GM04504 (cell line): ENCODE measurements around the gene MRPL36.
"Not testable (repeated sequence)": the region's sequence is repeated elsewhere in the genome, so short reads cannot be mapped to it uniquely, and the experiment has no call there.

ENCODE experiments used
- DNase-seq: peaks from one replicate; pipeline ENCODE4 v3.0.0-alpha.2; 2012; ENCODE audit warnings: low read depth

Gene MRPL36

DNA sequence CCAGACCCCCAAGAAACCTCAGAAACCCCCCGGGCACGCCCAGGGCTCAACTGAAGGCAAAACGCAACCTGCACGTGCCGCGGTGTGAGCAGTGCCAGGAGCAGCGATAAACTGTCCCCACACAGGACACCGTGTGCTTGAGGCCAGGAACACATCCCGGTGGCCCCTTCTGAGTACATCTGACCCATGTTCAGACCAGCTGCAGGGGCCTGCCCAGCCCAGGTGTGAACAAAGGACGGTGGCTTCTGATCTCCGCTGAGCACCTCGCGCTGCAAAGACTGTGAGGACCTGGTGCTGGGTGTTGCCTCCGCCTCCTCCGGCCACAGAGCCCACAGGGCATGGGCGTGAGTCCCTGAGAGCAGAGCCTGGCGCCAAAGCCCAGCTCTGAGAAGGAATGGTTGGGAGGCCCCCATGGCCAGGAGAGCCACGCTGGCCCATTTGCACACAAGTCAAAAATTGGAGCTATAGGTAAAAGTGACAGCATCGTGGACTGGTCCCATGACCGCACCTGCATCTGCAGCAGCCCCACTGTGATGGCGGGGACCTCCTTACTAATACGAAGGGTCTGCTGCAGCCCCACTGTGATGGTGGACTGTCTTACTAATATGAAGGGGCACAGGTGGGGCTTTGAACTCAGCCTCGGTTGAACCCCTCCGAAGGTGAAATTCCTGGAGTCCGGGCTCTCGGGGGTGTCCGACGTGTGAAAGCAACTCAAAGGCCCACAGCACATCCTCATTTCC, 33.0 kb upstream of the MRPL36 start:
- no peak for DNase-seq

DNA sequence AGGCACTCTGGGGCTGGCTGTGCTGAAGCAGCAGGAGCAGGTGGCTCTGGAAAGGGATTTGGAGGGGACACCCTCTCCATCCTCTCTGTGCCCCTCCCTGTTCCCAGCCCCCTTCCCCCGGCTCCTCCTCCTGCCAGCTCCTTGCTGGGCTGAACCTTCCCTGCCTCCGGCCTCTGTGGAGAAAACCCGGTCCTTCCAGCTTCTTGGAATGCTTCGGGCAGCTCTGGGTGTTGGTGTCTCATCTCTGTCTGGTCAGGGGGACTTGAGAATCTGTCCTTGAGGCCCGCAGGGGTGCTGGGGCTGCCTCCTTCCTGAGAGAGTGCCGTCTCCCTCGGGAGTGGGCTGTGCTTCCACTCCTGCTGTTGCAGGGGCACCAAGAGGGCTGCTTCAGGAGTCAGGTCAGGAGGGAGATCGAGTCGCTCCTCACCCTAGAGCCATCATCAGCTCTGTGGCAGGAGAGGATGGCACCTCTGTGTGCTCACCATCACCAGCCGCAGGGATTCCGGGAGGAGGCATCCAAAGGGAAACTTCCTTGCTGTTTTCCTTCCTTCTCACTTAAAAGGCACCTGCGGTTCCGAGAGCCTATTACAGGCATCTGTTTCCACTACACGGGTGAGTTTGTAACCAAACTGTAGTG, 32.2 kb upstream of the MRPL36 start:
- no peak for DNase-seq

DNA sequence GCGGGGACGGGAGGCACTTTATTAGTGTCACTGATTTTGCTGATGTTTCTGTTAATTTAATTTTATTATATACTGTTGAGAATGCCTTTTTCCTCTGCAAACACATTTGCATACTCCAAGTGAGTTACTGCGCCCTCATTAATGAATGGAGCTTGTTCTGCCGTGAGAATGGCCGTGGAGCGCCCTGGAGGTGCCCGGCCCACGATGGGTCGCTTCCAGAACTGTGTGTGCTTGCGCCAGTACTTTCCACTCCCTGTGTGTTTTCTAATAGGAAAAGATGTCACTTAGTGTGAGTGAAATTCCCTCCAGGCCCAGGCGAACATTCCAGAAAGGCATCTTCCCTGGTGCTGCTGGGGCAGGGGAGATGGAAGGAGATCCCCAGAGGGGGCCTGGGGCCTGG, 31.6 kb upstream of the MRPL36 start:
- DNase-seq: no peak

DNA sequence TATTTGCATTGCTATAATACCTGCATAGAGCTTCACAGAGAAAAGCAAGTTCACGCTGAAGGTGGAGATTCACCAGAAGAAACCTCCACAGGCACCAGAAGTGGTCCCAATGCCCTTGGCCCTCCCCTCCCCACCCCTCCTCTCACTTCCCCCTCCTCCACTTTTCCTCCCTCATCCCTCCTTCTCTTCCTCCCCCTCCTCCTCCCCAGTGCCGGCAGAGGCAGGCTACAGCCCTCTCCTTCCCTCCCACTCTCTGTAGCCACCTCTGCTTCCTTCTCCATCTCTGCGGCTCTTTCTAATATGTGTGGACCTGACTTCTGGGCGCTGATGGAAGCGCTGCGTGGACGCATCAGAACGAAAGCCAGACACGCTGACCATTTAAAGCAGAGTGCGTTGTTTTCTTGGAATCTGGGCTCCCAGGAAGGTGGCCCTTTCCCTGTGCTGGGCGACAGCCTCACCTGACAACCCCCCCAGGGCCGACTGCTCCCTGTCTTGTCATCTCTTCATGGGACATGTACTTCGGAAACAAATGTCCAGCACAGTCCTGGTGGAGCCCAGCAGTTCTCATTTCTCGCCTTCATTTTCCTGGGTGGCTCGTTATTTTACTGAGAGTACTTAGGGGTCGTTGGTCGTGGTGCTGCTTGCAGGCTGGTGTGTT, 31.1 kb upstream of the MRPL36 start:
- no peak for DNase-seq

DNA sequence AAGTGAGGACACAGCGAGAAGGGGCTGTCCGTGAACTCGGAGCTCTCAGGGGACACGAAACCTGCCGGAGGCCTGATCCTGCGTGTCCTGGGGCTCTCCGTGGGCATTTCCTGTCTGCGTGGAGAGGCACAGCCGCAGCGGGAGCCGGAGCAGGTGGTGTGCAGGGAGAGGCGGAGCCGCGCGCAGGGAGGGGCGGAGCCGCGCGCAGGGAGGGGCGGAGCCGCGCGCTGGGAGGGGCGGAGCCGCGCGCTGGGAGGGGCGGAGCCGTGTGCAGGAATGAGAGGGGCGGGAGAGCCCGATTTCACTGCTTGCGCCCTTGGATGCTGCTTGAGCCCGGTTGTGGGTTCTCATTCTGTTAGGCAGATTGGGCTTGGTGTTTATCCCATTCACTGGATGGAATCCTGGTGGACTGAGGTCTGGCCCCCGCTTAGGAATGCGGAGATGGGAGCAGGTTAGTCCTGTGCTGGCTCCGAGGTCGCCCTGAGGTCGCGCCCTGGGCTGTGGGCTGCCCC, 28.3 kb upstream of the MRPL36 start:
- DNase-seq: no peak

- no peak for DNase-seq
These were observed 27.6 kb upstream of the MRPL36 start for GRCh38 chr5:1827025-1827885.

DNA sequence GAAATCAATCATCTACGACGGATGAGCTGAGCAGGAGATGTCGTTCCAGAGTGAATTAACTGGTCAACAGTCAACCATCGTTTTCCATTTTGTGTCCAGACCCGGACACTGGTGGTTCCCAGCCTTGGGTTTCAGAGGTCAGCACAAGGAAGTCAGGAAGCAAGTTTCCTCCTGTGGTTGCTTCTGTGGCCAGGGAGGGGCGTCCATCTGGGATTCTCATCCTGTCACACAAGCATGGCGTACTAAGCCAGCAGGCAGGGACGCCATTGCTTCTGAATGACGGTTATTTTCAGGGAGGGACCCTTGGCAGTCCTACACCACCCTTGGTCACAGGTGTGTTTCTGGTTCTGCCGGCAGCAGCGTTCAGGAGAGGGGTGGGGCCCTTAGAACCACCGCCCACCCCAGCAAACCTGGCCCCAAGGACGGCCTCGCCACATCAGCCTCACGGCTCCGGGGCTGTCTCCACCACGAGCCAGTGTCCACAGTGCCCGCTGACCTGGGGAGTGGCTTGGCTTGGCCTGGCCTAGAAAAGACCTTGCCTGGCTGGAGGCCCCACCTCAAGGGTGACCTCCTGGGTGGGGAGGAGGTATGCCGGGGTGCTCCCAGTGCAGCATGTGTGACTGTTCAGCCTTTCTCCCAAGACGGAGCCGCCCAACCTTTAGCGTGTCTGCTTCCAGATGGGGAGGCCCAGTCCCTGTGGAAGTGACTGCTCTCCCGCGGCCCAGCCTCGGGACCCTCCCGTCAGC, 26.8 kb upstream of the MRPL36 start:
- DNase-seq: no peak

DNA sequence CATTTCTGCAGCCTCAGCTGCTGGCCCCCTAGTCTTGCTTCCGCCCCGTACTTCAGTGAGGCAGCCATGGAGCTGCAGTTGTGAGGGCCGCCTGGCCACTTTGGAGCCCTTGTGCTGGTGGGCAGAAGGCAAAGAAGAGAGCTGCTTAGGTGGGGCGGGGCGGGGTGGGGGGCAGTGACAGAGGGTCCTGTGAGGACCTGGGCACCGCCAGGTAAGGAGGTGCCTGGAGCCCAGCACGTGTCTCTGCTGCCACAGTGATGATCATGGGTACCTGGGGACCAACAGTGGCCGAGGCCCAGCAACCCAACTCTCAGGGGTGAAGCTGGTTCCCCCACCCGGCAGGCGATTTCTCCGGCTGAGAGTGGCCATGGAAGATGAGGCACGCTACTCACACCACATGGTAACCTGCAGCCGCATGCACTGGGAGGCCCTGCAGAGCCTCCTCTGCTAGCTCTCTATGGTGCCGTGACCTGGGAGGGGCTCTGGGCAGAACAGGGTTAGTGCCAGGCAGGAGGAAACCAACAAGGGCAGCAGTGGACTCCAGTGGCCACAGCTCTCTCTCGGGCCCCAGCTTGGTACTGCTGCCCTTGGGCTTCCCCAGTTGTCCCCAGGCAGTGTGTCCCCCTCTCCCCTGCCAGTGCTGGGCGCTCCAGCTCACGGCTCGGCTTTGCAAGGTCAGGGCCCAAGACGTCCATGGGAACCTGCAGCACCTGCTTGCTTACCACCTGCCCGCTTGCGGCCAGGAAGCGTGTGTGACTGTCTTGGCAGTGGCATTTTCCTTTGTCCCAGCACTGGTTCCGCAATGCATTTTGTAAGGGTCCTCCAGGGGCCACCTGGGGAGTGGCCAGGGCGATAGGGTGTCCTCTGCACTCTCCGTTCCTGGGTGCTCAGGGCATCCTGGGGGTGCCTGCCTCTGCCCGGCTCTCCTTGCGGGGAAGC, 25.5 kb upstream of the MRPL36 start:
- DNase-seq: no peak

DNA sequence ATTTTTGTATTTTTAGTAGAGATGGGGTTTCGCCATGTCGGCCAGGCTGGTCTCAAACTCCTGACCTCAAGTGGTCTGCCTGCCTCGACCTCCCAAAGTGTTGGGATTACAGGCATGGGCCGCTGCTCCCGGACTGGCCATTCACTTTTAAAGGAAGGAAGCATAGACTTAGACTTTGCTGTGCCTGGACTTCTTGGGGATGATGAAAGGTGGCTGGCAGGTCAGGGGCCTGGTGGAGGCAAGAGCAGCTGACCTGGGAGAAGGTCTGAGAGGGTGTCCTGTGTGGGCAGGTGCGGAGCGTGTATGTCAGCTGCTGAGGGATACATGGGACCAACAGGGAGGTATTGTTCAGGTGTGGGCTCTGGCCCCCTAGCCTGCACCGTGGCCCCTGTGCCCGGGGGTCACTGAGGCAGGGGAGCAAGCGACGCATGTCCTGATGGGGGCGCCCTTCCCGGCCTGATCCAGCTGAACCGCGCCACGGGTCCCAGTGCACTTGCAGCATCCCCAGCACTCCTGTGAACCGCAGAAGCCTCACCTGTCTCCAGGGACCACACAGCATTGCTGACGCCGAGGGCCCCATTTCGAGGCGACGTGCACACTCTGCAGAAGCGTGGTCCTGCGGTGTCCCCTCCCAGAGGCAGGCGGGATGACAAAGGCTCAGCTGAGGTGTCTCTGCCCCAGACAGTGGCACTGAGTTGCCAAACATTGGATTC, 24.6 kb upstream of the MRPL36 start:
- no peak for DNase-seq

DNA sequence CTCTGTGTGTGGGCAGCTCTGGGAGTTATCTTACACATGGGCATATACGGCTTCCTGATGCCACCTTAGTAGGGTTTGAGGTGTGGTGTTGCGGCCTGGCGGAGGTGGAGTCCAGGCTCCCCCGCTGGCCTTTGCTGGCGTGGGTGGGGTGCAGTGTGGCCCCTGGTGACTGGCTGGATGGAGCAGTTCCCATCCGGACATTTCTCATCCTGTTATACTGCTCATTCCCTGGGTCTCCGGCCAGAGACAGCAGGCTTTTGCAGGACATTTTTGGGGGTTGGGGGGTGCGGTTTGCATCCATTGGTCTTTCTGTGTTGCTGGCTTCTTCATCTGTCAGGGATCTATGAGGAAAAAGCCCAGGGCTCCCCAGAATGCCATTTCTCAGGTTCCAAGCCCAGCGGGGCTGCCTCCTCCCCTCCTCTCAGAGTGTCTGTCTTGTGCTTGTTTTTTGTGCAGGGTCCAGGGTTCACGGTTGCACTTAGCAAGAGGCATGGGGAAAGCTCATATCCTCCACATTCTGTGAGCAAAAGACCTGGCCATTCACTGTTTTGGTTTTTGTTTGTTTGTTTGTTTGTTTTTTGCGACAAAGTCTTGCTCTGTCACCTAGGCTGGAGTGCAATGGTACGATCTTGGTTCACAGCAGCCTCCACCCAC, 23.9 kb upstream of the MRPL36 start:
- DNase-seq: no peak

DNA sequence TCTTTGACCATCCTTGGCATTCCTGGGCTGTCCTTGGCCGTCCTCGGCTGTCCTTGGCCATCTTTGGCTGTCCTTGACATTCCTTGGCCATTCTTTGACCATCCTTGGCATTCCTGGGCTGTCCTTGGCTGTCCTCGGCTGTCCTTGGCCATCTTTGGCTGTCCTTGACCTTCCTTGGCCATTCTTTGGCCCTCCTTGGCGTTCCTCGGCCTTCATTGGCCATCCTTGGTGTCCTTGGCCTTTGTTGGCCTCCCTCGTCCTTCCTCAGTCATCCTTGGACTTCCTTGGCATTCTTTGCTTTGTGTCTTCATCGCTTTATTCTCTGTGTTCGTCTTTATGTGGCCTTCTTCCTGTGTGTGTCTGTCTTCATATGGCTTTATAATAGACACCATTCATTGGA, 22.2 kb upstream of the MRPL36 start:
- DNase-seq: no peak

DNA sequence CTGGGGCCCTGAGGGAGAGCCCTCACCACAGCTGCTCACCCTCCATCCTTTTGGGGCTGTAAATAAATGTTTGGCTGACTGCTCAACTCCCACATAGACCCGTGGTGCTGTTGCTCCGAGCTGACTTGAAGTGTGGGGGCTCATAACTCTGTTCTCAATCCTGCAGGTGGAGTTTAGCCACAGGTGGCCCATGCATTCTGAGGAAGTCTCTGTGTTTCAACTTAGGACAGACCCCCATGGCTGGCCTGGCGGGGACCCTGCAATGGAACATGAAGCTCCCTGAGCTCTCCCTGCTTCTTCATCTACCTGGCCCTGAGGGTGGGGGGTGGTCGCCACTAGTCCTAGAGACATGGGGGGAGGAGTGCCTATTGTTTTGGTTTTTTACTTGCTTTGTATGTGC, 21.3 kb upstream of the MRPL36 start:
- DNase-seq: no peak

DNA sequence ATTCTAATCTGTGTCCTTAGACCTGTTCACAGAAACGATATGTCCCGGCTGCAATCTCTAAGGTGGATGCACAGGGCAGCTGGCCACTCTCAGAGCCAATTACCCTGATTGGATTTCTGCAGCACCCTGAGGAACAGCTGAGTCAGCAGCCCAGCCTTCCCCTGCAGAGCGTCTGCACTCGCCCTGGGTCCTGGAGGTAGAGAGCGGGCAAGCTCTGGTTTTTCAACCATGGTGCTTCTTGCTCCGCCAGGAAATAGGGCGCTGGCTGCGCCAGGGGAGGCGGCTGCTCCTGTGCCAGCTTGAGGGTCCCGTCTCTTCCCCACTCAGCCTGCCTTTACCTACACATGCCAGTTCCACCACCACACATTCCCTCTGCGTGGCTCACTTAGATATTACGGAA, 20.7 kb upstream of the MRPL36 start:
- DNase-seq: no peak

DNA sequence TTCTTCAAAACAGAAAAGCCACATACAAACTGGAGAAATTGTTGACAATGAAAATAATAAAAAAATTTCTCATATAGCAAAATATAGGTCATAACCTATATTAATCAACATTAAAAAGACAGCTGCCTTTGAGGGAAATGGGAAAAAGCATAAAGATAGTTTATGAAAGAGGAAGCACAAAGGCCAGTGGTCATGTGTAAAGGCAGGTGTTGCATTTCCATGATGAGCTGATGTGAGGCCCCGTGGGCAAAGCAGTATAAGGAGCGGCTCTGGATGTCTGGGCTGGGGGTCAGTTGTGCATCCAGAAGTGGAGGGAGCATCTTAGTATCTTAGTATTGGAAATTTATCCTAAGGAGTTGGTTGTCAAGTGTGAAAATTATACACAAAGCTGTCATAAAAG, 19.8 kb upstream of the MRPL36 start:
- DNase-seq: no peak

DNA sequence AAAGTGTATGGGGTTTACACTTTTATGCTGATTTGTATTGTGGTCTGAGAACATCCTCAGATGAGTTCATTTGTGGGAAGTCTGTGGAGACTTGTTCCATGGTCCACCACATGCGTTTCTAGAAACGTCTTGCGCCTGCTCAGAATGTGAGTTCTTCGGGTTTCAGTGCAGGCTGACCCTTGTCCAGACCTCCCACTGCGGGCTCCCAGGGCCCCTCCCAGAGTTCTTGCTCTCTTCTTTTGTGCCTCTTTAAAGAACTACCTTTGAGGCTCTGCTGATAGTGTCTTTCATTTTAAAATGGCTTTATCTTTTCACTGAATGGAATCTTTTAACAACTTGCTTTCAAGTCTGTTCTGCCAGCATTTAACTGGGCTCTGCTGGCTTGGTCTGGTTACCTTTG, 19.1 kb upstream of the MRPL36 start:
- DNase-seq: no peak

GRCh38 chr5:1817261-1818043, 17.8 kb upstream of the MRPL36 start:
- no peak for DNase-seq

DNA sequence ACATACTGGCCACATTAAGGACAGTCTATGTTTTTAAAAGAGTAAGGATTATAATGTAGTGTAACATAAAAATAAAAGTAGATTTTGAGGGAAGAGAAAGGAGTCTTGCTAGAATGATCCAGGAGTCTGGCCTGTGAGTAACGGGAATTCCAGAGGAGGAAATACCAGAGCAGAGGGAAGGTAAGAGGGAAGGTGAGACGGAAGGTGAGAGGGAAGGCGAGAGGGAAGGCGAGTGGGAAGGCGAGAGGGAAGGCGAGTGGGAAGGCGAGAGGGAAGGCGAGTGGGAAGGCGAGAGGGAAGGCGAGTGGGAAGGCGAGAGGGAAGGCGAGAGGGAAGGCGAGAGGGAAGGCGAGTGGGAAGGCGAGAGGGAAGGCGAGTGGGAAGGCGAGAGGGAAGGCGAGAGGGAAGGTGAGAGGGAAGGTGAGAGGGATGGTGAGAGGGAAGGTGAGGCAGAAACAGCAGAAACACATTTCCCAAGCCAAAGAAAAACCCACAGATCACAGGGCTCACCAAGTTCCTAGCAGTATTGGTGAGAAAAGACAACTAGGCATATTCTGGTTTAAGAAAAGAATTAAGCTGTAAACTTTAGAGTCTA, 17.0 kb upstream of the MRPL36 start:
- DNase-seq: not testable (repeated sequence)

DNA sequence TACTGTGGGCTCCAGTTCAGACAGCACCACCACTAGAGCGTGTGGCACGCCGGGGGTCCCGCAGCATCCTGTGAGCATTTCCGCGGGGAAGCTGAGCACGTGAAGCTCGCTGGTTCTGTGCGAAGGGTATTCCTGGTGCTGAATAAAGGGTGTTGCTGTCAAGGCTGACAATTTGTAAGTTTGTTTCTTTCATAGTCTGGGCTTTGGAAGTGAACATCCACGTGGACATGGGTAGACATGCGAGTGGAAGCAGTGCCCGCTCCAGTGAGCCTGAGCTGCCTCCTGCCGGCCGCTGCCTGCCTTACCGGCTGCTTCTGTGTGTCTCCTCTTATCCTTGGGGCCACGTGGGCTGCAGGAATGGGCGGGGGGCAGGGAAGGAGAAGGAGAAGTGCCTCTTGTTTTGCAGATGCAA, 16.2 kb upstream of the MRPL36 start:
- no peak for DNase-seq
